HG02981 (cell line): ENCODE measurements around the gene SLC8A1.

Experiments used
- ATAC-seq: cut with Tn5 transposase; IDR thresholded peaks from one replicate; pipeline ENCODE4 v1.9.1; 2021; ENCODE audit warnings: mild to moderate bottlenecking, moderate library complexity; ENCODE audit not compliant: unreplicated experiment

SLC8A1 gene

DNA sequence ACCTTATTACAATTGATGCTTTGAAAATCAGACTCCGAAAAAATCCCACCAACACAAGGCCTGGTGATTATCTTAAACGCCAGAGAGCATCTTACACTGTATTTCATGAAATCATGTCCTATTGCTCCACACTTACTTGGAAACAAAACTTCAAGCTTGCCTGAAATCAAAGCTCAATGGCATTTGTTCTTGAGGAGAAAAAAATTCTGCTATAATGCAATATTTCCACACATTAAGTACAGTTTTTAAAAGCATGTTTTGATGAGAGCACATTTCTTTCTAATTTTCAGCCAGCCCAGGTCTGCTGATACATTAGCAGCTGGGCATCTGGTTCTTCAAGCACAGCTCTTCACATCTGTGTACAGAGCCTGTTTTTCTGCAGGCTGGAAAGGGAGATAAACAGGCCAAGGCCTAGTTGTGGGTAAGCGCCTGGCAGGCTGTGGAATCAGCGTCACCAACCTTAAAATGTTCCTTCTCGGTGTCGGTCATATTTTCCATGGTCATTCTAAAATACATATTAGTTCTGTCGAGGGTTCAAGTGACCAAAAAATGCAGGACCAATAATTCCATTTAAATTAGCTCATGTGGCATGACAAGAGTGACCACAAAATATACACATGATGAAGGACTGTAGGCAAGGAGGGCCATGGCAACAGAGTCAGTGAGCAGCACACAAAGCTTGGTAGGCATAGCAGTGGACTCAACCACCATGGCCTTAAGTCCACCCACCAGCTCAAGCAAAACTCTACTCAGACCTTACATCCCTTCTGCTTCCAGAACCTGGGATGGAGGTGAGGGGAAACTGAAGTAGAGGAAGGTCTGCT, 20.9 kb downstream of the SLC8A1 start:
- ATAC-seq, result no peak

DNA sequence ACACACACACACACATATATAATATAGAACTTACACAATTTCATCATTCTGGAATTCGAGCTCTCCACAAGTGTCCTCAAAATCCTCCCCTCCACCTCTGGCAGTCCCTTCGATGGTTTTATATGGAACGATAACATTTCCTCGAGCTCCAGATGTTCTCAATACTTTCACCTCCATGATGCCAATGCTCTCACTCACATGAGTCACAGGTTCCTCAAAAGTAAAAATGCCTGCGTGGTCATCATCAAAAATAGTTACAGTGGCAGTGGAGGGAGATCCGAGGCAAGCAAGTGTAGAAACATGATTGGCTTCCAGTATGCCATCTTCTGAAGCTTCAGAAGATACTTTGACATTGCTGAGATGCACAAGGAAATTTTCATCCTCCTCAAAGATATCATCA, 23.5 kb downstream of the SLC8A1 start:
- ATAC-seq, result no peak

DNA sequence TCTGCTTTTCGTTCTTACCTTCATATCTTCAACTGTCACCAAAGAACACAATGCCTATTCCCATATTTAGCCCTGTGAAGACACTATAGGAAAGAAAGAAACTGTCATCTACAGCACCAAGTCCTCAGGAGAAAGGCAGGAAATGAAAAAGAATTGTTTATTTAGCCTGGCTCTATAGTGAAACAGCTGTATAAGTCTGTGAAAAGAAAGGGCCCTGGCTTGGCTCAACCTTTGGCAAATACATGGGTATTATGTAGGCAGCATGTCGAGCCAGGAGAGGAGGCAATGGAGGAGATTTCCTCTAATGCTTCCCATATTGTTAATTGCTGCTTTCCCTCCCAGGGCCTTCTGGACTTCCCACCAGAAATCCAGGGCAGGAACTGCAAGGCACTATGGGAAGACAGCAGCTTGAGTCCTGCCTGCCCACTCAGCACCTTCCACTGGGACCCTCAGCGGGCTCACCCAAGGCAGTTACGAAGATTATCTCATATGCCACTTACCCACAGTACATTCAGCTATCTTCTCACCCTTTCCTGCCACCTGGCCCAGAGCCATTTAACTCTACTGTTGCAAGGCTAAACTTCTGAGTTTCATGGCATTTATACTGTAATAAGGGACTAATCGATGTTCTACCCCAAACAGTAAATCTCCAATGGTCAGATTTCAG, 30.1 kb downstream of the SLC8A1 start:
- ATAC-seq, result no peak

DNA sequence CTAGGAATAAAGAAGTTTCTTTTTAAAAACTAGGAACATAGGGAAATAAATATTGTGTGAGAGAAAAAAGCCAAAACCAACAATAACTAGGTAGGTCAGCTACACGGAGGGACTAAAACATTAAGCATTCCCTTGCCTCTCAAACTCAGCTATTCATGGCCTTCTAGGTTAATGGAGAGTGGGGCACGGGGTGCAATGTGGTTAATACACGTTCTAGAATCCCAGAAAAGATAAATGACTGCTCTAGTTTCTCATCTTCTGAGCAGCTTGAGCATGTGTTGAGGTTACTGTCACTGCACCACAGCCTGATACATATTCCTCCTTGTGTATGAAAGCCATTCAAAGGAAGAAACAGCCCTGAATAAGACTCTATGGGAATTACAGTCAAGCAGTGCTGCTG, 31.4 kb downstream of the SLC8A1 start:
- ATAC-seq, result no peak

DNA sequence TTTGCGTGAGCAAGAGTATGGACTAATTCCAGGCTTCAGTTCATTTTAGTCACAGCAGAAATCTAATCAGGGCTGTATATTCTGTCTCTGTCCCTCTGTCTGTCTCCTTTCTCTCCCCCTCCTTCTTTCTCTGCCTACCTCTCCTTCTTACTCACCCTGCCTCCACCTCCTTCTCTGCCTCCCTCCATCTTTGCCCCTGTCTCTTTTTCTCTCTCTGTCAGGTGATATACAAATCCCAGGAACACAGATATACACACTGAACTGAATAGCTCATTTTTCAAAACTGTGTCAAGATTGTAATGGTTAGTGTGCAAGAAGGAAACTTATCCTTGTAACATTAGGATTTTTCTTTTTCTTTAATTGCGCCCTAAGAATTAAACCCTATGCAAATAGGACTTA, 32.5 kb downstream of the SLC8A1 start:
- no peak for ATAC-seq

DNA sequence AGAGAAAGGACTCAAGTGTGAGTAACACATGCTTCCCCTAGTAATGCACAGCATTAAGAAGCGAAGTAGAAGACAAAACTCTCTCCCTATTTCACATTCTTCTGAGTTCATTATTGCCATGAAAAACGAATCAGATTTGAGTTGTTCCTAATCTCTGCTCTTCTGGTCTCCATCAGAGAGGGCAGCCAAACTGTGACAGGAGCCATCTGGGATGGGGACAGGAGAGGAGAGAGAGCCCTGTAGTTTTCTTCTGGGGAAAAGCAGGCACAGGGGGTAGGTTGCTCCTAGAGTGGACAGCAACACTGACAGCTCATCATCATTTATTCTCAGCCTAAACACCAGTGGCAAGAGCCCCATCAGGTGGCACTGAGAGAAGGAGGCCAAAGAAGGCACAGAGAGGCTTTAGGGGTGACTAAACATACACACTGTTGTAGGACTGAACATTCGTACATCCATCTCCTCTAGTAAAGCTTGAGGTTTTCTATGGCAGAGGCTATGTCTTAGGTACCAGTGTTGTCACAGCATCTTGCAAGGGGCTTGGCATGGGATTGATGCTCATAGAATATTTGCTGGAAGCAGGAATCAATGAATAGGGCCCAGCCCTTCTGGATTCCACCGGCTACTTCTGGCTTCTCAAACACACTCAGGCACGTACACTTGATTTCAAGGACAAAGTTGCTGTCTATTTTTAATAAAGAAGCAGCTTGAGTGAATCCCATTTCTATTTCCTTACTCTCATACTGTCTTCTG, 33.1 kb downstream of the SLC8A1 start:
- ATAC-seq, result no peak

DNA sequence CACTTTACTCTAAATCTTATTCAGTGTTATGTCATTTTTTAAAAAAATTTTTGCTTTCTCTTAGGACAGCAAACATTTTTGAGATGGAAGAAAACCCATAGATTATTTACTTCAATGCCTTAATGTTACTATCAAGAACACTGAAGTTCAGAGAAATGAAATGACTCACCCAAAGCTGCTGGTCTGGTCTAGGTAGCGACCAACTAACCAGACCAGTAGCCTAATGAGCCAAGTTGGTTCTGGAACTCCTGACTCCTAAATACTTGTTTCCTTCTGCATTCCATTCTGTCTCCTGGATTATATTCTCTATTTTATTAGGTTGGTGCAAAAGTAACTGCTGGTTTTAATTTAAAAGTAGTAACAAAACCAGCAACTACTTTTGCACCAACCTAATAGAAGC, 35.4 kb downstream of the SLC8A1 start:
- no peak for ATAC-seq

DNA sequence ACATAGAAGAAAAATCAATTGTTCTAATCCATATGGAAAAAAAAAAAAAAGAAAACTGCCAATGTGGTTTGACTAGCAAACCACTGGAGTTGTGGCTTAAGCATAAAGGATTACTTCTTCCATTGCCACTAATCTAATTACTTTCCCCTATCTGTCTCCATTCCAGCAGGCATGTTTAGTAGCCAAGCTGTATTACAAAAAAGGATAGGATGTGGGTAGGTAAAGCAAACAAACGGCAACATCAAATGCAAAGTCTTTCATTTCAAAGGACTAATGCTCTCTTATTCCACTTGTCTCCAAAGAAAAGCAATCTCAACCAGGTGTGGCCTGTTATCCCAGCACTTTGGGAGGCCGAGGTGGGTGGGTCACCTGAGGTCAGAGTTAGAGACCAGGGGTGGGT, 36.5 kb downstream of the SLC8A1 start:
- ATAC-seq, result no peak

DNA sequence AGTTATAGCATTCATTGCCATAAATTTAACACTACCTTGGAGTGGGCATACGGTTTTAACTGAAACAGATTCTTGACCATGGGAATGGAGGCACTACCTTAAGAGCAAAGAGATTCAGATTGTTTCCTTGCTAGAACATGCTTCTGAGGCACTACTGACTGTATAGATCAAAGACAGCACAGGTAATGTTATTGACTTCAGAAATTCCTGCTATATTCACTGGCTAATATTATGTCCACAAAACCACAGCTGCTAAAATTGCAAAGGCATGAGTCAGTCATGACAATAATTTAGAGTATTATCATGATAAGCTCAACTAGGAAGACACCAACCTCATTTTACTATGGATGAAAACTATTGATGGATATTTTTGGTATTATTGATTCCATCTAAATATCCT, 39.4 kb downstream of the SLC8A1 start:
- ATAC-seq, result no peak

DNA sequence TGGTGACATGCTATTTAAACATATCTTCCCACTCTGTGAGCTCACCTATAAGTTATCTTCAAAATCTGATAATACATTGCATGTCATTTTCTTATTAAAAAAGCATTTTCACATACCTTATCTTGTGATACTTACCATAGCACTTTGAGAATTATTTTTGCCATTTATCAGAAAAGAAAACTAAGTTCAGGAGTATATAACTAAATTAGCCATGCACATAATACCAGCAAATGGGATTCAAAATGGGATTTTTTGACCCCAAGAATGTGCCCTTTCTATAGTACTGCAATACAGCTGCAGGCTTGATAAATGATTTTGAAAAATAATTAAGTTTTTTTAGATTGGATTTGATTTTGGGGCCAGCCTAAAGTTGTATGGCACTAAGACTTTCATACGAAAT, 41.2 kb downstream of the SLC8A1 start:
- no peak for ATAC-seq

DNA sequence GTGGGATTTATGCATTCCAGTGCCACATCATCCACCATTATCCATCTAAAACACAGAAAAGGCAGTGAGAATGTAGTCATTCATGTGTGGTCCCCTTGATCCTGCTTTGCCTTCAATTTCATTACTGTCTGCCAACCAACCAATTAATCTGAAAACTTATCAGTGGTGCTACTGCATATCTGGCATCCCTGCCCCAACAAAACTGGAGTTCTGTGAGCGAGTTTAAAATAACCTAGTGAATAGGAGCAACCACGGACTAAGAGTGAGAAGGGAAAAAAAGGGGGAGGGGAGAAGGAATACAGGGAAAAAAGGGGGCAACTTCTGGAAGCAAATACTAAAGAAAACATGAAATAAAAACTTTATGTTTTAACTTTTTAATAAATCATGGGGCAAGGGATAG, 42.2 kb downstream of the SLC8A1 start:
- no peak for ATAC-seq

DNA sequence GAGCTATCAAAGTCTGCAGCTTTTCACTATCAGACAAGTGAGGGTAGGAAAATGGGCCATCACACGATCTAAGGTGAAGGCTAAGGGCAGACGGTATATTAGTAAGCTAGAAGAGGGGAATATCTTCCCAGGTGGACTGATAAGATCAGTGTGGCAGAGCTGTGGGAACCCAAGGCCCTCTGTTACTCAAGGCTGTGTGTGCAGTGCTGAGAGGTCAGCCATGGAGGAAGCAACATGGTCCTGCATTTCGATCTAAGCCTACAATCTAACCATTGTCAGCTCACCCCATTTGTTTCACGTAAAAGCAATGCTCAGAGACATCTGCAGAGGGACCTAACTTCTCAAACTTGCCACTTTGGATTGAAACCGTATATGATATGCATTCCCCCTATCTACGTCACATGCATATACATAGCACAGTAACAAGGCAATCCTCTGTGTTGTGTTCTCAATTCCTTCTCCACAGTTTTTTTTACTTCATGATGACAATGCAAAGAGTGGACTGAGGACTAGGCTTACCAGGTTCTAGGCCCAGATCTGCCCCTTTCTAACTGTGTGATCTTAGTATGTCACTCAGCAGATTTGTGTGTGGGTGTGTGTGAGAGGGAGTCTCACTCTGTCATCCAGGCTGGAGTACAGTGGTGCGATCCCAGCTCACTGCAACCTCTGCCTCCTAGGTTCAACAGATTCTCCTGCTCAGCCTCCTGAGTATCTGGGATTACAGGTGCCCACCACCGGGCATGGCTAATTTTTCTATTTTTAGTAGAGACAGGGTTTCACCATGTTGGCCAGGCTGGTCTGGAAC, 45.2 kb downstream of the SLC8A1 start:
- no peak for ATAC-seq

DNA sequence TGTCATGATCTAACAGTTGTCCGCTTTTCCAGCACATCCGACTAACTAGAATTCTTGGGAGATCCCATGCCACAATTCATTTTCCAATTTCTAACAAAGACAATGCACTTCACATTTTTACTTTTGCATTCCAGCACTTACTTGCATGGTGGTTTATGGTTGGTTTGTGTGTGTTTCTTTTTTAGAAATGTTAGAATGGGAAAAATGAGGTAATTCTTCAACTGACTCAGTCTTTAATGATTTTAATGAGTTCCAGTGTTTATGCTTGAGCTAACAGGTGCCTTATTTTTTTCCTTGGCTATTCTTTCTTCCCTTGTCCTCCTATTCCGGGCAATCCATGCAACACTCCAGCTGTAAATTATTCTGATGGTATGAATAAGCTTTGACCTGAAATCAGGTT, 46.4 kb downstream of the SLC8A1 start:
- ATAC-seq, result no peak

DNA sequence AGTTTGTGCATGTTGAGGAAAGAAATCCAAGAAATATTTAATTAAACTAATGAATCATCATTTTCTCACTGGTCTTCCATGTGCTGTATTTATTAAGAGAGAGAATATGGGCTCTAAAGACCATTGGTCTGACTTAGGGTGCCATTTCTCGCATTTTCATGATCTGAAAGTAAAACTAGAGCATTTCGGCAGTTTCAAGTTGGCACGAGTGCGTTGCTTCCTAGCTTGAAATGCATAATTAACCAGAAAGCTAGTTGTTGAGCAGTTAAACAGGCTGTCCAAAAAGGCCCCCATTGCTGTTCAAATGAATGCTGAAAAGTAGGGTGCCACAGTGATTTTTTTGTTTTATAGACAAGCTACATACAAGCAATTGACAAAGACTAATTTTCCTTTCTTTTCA, 47.4 kb downstream of the SLC8A1 start:
- ATAC-seq, result no peak

DNA sequence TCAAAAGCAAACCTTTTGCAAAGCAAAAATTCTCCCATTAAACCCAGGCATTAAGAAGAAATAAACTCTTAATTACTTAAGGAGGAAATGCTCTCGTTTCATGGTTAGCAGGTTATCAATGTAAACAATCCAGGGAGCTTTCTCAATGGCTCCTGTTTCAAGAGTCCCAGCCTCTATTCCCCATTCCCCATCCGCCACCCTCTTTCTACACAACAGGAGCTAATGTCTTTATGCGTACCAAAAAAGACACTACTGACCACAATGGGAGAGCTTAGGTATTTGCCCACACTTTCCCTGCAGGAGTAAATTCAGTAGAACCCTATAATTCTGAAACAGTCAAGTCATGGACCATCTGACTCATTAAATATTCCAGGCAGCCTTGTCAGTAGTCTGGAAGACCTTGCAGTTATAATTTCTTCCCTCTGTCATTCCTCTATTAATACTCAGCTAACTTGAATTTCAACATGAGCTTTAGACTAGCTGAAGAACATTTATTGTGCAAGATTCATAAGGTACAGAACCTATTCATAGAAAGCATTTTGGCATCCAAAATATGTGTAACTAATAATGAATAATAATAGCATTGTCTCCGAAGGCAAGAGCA, 48.6 kb downstream of the SLC8A1 start:
- no peak for ATAC-seq

DNA sequence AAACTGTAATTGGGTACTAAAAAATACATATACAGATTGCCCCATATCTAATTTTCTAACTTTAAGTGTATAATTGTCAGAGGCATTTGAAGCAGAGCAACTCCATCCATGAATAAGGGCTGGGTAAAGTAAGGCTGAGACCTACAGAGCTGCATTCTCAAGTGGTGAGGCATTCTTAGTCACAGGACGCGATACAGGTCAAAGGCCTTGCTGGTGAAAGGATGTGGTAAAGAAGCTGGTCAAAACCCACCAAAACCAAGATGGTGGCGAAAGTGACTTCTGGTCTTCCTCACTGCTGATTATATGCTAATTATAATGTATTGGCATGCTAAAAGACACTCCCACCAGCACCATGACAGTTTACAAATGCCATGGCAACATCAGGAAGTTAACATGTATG, 50.0 kb downstream of the SLC8A1 start:
- no peak for ATAC-seq

DNA sequence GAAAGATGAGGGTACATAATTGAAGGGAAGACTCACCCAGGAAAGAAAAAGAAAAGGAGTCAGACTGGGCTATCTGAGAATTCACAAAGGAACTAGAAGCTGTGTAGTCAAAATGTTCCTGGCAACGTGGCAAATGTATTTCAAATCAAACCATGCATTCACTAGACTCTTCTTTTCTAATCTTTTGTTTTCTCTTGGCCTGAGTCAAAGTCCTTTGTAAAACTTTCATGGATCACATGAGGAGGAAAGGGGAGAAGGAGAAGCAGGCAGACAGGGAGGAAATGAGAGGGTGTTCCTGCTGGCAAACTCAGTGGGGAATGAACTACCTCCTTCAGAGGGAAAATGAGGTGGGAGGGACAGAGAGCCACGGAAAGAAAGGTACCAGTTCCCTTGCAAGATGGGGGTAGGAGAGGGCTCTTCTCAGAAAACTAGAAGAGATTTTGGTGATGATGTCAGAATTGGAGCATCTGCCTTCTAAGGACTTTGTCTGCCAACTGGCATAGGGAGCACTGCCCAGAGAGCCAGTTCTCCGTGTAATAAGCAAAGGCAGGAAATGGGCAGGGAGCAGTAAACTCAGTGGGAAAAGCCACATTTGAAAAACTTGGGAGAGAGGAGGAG, 51.4 kb downstream of the SLC8A1 start:
- no peak for ATAC-seq

DNA sequence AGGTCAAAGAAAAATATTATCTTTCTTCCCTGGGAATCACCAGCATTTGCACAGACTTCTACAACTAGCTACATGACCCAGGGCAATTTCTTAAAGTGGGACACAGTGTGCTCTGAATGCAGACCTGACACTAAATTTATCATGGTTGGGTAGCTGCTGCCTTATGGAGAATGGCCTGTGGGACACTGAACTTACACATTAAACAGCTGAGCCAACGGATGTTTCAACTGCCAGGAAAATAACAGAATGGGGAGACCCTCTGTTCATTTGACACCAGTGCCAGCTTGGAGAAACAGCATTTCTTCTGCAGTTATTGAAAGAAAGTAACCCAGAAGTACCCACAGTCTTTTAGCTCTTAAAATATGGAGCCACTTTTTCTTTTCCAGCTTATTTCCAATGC, 54.1 kb downstream of the SLC8A1 start:
- ATAC-seq, result no peak

DNA sequence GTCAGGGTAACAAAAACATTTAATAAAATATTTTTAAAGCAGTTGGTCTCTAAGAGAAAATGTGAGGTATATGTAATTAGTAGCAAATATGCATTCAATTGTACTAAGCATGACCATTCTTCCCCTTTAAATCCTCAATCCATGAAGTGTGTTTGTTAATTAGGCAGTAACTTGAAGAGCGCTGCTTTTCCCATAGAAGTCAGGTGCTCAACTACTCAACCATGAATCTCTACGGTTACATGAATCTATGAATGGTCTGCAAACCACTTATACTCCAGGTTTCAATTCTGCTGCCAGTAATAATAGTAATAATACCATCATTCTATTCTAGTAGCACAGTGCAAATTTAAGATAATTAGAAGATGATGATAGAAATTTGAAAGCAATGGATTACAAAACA, 55.8 kb downstream of the SLC8A1 start:
- ATAC-seq, result no peak
